ENCODE data around the gene RNASE12.
A peak's percentile ranks its signal among the peaks of the same experiment; 100 is the strongest.
"Not testable (repeated sequence)": the region's sequence is repeated elsewhere in the genome, so short reads cannot be mapped to it uniquely, and the experiment has no call there.

The RNASE12 gene, protein sequence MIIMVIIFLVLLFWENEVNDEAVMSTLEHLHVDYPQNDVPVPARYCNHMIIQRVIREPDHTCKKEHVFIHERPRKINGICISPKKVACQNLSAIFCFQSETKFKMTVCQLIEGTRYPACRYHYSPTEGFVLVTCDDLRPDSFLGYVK

DNA sequence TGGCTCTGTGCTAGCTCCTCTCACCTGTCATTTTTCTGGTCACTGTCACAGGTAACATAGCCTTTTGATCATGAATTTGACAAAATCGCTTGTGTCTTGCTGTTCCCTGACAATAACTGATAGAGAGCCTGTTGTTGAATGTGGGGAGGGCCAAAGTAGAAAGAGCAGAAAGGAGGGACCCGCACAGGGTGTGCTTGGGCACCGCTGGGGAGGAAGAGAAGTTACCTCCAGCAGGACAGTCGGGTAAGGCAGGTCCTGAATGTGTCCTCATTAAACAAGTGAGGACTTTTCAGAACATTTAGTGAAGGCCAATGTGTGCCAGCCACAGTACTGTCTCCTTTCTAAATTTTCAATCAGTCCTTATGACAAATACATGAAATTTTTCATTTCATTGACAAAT lies at the start of gene RNASE12:
Gene RNASE12, minus strand, starts transcription at position 142 of the 400 bp plus-strand sequence. CDS start 653 bp downstream, outside the sequence.
- DNase-seq (ENCODE audit: low spot score), result no peak

DNA sequence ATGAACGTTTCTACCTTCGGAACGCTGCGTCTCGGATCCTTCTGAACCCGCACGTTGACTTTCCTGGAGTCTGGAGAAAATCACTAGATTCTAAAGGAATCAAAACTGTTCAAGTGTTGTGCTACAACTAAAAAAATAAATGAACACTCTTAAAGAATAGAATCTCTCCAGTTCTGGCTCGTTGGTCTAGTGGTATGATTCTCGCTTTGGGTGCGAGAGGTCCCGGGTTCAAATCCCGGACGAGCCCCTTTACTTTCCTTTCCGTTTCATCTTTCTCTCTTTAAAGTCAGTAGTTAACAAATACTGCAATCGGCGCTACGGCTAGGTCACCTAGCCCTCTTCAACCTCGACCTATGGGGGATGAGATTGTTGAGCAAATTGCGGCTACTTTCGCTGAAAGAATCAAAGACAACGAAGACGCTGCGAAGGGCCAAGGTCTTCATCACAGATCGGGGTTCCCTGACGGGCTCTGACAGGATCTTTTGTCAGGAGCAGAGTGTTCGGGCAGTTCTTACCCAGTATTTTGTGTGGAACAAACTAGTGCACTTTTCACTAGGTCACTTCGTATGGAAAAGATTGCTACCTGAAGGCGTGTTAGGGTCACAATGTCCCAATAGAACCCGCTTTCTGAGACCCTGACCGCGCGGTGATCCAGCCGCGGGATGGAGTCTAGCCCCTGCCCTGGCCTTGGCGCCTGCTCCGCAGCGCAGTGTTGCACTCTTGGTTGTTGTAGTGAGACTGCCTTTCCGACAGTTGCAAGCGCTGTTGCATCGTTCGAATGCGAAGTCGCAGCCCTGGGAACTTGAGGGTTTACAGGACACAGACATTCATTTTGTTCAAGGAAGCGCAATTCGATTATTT lies 41.9 kb upstream of the RNASE12 start:
- DNase-seq (ENCODE audit: low spot score), result peak; percentile 80

DNA sequence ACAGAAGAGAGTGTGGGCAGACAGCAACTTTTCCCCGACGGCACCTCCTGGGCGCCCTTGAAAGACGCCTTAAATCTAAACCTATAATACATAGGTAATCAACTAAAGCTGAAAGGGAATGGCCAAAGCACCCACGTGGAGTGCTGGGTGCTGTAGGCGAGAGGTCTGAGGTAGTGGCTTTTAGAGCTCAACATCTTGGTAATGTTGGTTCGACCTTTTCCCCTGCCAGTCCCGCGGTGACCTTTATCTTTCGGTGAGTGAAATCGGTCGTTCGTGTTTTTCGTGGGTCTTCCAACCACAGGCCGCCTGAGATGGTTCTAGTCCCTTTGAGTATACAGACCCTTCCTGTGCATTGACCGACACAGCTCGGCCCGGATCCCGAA lies 41.3 kb upstream of the RNASE12 start:
- DNase-seq (ENCODE audit: low spot score), result no peak

DNA sequence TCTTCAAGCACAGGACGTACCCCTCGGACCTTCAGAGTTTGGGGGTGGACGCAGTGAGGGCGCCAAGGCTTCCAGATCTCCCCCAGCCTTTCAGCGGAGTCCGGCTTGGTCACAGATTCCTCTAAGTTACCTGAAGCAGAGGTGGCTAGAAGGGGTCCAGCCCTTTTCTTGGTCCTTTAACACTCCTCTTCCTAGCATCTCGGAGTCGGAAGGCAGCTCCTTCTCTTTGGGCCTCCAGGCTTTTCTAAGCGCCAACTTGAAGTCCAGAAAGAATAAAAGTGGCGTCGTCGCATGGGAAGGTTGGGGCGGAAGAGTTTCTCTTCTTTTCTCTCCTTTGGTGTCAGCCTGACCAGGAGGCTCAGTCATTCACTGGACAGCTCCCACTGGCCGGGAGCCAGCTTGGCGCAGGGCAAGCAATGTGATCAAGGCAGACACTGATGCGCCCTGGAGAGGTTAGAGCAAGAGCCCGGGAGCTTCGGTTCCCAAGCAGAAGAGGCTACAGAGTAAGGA lies 40.8 kb upstream of the RNASE12 start:
- DNase-seq (ENCODE audit: low spot score), result peak; percentile 69

DNA sequence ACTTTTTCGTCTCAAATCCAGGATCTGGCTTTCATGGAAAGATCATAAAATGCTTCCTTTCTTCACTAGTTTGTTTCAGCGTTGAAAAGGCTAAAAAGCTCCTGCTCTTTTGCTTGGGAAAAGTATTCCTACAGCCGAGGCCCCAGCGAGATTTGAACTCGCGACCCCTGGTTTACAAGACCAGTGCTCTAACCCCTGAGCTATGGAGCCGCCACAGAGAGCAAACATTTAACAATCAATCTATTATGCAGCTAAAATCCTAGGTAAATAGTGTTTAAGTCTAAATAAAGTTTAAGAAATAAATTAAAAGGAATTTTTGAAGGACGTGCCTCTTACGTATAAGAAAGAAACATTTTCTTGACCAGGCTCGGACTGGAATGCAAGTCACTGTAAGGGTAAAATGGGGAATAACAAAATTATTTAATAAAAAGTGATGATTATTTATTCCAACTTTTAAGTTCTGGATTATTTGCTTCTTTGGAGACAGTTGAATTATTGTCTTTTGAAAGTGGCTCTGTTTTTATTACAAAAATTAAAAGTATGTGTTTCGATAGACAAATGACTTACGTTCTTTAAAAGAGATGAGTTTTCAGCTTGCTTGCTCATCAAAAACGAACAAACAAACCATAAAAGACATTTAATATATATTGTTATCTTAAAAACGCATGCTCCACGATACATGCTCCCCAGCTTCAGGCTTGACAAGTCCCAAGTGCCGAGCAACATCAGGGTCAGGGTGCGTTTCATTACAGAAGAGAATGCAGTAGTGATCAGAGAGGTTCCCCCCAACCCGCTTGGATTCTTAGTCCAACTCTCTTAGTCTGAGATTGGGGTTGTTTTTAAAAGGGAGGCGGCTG lies 40.1 kb upstream of the RNASE12 start:
- peak; percentile 76 for DNase-seq (ENCODE audit: low spot score)

DNA sequence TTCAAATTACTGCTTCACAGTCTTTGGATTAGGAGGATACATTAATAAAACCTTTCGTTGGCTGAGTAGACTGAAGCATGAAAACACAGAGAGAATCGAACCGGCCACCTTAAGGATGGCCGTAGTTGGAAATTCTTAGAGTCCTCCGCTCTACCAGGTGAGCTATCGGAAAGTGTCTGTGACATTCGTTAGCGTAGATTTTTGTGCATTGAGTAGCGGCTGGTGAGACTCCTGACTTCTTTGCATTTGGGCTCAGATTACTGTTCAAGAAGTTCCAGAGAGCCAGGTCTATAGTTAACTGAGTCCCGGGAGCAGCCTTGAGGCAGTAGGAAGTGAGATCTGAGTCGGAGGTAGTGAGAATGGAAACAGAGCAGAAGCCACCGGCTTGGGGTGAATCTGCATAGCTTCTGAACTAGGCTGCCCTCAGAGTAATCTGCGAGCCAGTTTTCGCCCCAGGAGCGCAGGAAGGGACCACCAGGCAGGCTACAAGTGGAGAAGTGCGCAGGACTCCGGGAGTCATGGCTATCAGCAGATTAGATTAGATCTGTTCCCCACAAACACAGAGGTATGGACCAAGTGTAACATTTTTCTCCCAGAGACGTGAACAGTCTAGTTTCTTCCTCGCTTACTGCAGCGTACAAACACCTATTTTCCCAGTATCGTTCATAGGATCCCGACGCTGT lies 39.3 kb upstream of the RNASE12 start:
- peak; percentile 60 for DNase-seq (ENCODE audit: low spot score)

DNA sequence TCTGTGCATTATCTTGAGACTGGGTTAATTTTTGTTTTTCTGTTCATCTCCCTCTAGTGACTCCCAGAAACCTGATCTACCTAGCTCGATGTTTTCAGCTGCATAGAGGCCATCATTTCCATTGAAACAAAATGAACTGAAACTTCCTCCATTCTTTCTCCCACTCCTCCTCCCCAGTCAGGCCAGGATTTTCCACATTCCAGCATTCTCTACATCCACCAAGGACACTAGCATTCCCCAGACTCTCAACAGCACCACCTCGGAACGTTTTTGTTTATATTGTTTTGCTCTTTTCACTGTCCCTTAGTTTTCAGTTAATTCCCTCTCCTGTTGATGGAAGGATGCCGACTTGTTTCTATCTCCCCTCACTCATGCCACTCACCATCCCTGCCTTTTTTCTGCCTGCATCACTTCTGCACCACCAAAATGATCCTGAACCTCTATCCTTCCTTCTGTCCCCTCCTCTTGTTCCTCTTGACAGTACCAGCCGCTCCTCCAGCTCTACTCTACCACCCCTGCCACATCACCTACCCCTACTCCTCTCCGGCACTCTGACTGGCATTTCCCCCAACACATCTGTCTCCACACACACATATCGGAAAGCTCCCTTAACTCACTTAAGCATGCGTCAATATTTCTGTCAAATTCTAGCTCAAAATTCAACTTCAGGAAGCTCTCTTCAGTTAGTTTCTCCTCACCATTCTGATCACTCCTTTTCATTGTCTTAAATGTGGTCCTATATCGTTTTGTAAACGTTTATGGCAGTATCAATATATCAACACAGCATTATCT lies 37.1 kb upstream of the RNASE12 start:
- DNase-seq (ENCODE audit: low spot score), result no peak

DNA sequence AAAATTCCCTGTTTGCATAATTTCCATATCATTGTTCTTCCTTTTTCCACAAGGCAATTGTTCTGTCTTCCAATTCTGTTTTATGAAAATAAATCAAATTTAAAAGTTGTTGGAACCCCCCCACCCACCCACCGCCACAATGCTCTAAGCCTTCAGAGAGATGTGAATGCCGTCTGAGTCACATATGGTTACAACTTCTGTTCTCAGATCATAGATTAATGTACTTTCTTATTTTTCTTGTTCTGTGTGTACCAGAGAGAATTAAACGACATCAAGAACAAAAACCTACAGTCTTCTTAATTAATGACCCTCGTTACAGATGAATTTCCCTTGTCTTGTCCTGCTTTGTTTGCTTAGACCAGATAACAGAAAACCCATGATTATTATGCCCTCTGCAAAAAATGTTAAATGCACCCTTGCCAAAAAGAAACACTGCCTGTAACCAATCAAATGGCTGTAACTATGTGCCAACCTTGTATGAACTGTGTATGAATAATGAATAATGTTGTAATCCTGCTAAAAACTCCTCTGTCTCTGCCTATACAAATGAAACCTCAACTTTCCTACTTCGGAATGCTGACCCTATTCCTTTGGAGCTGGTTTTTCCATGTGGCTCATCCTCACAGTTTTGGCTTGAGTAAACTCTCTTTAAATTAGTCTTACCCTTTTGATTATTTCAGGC lies 36.3 kb upstream of the RNASE12 start:
- no peak for DNase-seq (ENCODE audit: low spot score)

DNA sequence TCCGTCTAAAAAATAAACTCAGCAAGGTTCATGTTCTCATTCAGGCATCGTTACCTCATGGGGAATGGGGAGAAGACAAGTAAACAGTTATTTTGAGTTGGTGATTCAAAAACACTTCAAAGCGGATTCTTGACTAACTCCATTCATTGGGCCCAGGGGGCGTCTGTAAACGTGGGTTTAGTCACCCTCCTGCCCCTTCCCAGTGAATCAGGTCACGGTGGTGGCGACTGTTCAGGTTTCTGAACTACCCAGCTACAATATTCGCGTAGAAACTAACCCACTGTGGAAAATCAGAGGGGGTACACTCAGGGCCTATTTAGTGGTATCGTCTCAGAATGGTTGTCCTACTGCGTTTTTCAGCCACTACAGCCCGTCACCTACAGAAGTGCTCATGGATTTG lies 35.1 kb upstream of the RNASE12 start:
- DNase-seq (ENCODE audit: low spot score), result no peak

DNA sequence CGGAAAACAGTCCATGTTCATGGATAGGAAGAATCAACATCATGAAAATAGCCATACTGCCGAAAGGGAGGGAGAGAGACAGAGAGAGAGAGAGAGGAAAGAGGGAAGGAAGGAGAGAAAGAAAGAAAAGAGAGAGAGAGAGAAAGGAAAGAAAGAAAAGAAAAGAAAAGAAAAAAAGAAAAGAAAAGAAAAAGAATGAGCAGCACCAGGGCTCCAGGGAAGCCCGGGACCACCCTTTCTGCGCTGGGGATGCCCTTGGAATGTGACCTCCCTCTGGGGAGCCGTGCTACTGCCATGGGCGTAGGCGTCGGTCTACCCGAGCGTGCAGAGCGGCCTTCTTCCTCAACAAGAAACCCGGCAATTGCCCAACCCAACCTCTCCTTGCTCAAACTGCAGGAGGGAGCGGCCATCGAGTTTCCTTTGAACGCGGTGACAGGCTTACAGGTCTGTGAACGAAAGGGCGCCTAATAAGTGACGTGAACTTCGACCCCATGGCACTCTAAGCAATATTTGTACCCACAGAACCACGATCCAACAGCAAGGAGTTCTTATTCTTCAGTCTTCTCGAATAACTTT lies 33.4 kb upstream of the RNASE12 start:
- DNase-seq (ENCODE audit: low spot score), result peak; percentile 72

DNA sequence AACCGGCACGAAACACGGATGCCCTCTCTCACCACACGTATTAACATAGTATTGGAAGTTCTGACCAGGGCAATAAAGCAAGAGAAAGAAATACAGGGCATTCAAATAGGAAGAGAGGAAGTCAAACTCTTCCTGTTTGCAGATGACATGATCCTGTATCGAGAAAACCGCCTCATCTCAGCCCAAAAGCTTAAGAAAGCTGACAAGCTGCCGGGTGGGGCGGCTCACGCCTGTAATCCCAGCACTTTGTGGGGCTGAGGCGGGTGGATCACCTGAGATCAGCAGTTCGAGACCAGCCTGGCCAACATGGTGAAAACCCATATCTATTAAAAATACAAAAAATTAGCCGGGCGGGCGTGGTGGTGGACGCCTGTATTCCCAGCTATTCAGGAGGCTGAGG lies 32.6 kb upstream of the RNASE12 start:
- DNase-seq (ENCODE audit: low spot score), result no peak

DNA sequence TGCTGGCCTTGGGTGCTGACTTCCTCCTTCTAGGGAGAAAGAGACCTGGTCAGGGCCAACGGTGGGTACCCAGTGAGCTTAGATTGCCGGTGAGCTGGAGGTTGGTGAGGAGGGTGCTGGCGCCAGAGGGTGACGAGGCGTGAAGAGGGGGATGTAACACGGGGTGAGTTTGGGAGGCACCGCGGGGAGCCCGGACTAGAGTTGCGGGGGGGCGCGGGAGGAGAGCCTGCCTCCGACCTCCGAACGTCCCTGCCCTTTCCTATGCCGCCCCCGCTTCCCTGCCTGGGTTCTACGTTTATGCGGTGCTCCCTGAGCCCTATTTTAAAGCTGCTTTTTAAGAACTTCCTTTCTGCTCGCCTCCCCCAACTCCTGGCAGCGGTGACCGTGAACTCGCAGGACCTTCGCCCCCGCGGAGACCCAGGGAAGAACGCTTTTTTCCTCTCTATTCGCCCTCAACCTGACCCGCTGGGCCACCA lies 31.7 kb upstream of the RNASE12 start:
- no peak for DNase-seq (ENCODE audit: low spot score)

DNA sequence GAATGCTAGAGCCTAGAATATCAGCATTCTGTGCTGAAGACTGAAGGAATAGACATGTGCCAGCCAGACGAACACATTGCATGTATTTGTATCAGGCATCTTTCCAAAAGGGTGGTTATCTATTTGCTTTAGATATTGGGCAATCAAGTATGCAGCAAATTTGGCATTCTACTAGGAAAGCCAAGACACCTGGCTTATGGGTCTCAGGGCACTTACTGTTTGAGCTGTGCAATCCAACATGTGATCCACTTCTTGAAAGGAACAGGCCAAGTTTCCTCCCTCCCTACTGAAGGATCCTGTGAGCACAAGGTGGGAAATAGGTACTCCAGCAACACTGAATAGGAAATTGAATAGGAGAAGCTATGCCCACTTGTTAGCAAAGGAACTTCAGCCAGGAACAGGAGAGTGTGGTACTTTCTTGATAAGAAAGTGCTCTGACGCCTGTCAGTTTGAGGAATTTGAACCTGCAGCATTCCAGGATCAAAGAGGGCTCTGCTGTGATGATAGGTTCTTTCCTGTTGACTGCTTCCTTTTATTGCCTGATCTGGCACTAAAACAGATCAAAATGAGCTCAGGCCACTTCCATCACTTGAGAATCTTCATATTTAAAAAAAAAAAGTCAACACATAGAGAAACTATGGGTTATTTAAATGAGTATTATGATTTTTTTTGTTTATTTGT lies 29.8 kb upstream of the RNASE12 start:
- DNase-seq (ENCODE audit: low spot score), result no peak

DNA sequence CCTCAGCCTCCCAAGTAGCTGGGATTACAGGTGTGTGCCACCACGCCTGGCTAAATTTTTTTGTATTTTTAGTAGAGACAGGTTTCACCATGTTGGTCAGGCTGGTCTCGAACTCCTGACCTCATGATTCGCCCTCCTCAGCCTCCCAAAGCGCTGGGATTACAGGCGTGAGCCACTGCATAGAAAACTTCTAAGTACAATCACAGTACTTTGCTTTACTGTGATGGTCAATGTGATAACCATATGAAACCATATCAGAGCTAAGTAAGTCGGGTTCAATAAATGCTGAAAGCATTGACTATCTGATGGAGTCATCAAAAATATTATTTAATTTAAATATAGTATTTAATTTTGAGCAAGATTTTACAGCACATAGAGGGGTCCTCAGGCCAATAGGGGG lies 28.5 kb upstream of the RNASE12 start:
- DNase-seq (ENCODE audit: low spot score), result not testable (repeated sequence)

DNA sequence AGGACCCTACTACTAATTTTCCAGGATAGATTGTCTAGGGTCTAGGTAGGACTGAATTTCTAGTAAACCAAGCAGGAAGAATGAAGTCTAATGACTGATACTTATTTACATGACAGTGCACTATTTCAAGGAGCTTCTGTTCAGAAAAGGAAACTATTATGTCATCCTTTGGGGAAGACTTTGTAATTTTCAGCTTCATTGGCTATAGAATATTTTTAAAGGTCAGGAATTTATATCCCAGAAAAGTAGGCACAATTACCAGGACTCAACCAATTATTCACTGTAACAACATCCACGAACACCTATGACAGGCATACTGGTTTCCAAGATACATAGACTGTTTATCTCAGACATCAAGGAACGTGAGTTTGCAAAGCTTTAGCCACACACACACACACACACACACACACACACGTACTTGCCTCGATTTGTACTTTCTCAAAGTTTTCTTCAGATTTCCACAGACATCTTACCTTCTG lies 27.1 kb upstream of the RNASE12 start:
- no peak for DNase-seq (ENCODE audit: low spot score)

DNA sequence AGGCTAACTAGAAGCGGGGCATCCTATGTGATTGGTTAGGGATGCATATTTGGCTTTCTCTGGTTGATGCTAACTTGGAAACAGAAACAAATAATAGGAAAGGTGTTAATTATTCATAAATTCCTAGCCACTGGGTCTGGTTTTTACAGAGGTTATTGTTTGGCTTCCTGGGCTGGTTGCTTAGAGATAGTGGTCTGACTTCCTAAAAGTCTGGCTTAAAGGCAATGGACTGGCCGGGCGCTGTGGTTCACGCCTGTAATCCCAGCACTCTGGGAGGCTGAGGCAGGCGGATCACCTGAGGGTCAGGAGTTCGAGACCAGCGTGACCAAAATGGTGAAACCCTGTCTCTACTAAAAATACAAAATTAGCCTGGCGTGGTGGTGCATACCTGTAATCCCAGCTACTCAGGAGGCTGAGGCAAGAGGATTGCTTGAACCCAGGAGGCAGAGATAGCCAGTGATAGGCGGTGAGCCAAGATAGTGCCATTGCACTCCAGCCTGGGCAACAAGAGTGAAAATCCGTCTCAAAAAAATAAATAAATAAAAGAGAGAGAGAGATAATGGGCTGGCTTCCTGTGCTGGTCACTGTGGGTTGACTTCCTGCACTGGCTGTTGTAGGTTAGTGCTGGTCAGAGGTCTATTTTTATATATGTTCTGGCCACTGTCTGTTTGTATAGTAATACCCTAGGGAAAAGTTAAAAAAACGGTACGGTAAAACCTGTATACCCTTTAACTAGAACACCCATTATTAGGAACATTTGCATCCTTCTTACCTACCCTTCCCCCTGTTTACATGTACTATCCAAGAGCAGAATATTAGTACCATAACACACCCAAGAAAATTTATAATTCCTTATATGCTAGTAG lies 26.2 kb upstream of the RNASE12 start:
- no peak for DNase-seq (ENCODE audit: low spot score)

DNA sequence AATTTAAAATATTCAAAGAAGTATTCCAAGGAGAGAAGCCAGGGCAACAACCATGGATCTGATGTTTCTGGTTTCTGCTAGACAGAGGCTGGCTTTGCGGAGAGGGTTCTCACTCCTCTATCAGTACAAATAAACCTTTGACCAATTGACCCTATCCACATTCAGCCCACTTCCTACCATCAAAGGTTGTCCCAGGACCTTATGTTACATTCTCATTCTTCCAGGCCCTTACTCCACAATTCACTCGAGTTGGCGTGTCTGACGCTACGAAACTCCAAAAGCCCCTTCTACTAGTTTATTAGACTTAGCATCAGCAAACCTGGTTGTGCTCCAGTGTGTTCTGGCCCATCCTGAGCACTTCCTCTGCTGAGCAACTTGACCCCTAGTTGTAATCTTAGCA lies 24.8 kb upstream of the RNASE12 start:
- DNase-seq (ENCODE audit: low spot score), result no peak

All from ecto neural progenitor cell (in vitro differentiated cells).